Thyroid gland (tissue), 4 donors: ENCODE measurements around the gene TRABD2A. TPM values are rescaled to one million over a fixed set of nuclear protein-coding genes. Genes with fewer than 3 reads are reported as not detected.
"Not testable (repeated sequence)": the region's sequence is repeated elsewhere in the genome, so short reads cannot be mapped to it uniquely, and the experiment has no call there.

Experiments
- DNase-seq, 2 donors: peaks; one replicate each; pipeline ENCODE4 v3.0.0-alpha.2; 2019
- H3K27ac ChIP-seq, 3 donors: fragments of 200-600 bp; sonication (generic); 1 replicate in 2 of 3; 2 replicates in 1 of 3; pipeline ENCODE4 v1.5.1; 2016 to 2019; ENCODE audit warnings: mild to moderate bottlenecking in 1 of 3, moderate library complexity in 1 of 3
- H3K27me3 ChIP-seq: fragments of 200-600 bp; sonication (generic); one replicate; pipeline ENCODE4 v1.5.1; 2019
- H3K36me3 ChIP-seq, 2 donors: fragments of 200-600 bp; sonication (generic); one replicate each; pipeline ENCODE4 v1.5.1; 2016 to 2019
- H3K4me1 ChIP-seq, 2 donors: fragments of 200-600 bp; sonication (generic); one replicate each; pipeline ENCODE4 v1.5.1; 2017 to 2019
- H3K4me3 ChIP-seq, 3 donors: fragments of 200-600 bp; sonication (generic); replicated peaks in 1 of 3; 1 replicate in 2 of 3; 2 replicates in 1 of 3; pipeline ENCODE4 v1.5.1; 2016; ENCODE audit warnings: mild to moderate bottlenecking in 1 of 3
- H3K9me3 ChIP-seq: fragments of 200-600 bp; sonication (generic); one replicate; pipeline ENCODE4 v1.5.1; 2017
- POLR2A ChIP-seq, 2 donors: fragments of 450-650 bp; IDR thresholded peaks; one replicate each; pipeline ENCODE4 v1.6.1; 2017; ENCODE audit warnings: antibody characterized with exemption in 2 of 2, mild to moderate bottlenecking in 2 of 2, moderate library complexity in 1 of 2
- WGBS, 2 donors: methylation state at CpG; one replicate each; pipeline ENCODE4 v1.1.5; 2017; 5-methylcytosine and 5-hydroxymethylcytosine counted together
- intact Hi-C: fragments of 100-400 bp; cut with DNase I; formaldehyde crosslinking; loops from one replicate; pipeline ENCODE4 v1.15.1; 2023
- total RNA-seq, 4 donors: library from RNA; depleted of rRNA; stranded (reverse); fragments of >200 nt; gene quantifications; one replicate each; pipeline ENCODE4 v1.2.3, GENCODE V29; 2016
- TF ChIP-seq, protein P1 (sequence below), 6 experiments: fragments of 200-600 bp in 3 of 6; fragments of 450-650 bp in 3 of 6; sonication (generic) in 3 of 6; IDR thresholded peaks; one replicate each; pipeline ENCODE4 v1.5.1; 2016 to 2019; ENCODE audit warnings: antibody characterized with exemption in 6 of 6, mild to moderate bottlenecking in 2 of 6, inconsistent platforms in 1 of 6, moderate library complexity in 1 of 6

The TRABD2A gene
- total RNA-seq, 4 donors from 2014 or later = 0.20 to 1.9 TPM; not detected in 2

DNA sequence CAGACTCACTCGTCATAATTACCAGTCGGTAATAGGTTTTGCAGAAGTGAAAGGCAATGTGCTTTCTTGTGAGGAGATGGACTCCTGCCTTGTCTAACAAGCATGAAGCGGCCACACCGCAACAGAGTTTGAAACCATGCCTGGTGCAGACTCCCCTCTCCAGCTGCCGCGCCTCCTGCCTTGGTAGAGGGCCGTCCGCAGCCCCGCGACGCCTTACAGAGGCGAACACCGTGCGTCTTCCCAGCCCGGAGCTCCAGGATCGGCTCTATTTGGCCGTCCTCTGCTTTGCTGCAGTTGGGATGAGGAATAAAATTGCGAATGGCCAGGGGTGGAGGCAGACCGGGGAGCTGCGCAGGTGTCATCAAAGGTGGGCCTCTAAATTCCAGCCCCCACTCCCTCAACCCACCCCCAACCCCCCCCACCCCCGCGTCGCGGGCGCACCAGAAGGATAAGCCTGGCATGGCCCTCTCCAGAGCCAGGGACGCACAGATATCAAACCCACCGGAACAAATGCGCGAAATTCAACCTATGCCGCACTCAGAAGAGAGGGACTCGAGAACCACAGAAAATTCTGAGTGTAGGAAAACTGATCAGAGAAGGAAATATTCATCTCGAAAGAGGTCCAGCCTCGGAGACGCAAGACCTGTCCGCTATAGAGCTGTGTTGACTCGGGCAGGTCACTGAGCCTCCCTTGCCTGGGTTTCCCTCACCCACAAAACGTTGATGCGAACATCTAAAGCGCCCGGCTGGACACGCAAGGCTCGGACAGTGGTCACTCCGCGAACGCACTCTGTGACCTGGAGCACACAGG lies 1.1 kb downstream of the TRABD2A start:
- 13 to 19% methylated on average over 30 to 43 of the region's 45 CpGs for WGBS, 2 donors
- H3K4me1 ChIP-seq = peaks cover 15 to 21% of the 10 kb centered on the region in 2 donors
- peak in 1 of 2 donors; percentile 10 for DNase-seq
- no peaks in the 10 kb centered on the region for H3K27me3 ChIP-seq
- H3K27ac ChIP-seq = no peak overlapping the region
- no peaks in the 10 kb centered on the region for H3K36me3 ChIP-seq
- H3K9me3 ChIP-seq = no peaks in the 10 kb centered on the region
- intact Hi-C loops = loop anchor here (5.0 kb wide), 1 partner anchor 382 kb away; no protein-coding TSS in a partner anchor
- TF ChIP-seq POLR2A (IDR thresholded peaks at IDR 0.05) = no peak
- TF ChIP-seq, protein P1, sequence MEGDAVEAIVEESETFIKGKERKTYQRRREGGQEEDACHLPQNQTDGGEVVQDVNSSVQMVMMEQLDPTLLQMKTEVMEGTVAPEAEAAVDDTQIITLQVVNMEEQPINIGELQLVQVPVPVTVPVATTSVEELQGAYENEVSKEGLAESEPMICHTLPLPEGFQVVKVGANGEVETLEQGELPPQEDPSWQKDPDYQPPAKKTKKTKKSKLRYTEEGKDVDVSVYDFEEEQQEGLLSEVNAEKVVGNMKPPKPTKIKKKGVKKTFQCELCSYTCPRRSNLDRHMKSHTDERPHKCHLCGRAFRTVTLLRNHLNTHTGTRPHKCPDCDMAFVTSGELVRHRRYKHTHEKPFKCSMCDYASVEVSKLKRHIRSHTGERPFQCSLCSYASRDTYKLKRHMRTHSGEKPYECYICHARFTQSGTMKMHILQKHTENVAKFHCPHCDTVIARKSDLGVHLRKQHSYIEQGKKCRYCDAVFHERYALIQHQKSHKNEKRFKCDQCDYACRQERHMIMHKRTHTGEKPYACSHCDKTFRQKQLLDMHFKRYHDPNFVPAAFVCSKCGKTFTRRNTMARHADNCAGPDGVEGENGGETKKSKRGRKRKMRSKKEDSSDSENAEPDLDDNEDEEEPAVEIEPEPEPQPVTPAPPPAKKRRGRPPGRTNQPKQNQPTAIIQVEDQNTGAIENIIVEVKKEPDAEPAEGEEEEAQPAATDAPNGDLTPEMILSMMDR (IDR thresholded peaks at IDR 0.05) = no peak
- H3K4me3 ChIP-seq = peak overlapping the region in 1 of 3 donors; percentile 2

DNA sequence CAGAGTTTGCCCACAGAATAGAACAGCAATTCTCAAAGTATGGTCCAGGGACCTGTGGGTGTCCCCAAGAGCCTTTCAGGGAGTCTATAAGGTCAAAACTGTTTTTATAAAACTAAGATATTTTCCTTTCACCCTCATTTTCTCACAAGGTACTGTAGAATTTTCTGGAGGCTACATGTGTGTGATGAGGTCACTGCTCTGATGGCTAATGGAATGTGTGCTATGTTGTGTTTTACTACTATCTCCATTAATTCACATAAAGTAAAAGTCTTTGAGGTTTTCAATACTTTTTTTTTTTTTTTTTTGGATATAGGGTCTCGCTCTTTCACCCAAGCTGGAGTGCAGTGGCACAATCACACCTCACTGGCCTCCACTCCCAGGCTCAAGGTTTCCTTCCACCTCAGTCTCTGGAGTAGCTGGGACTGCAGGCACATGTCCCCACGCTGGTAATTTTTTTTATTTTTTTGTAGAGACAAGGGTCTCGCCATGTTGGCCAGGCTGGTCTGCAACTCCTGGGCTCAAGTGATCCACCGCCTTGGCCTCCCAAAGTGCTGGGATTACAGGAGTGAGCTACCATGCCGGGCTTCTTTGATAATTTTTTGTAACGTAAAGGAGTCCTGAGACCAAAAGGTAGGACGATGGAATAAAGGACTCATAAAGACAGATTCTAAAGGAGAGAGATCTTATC lies 1.8 kb downstream of the TRABD2A start:
- no peaks in the 10 kb centered on the region for H3K36me3 ChIP-seq
- WGBS, 2 donors = 82 to 83% methylated on average over 7 of the region's 7 CpGs
- TF ChIP-seq, protein P1 (IDR thresholded peaks at IDR 0.05) = no peak
- TF ChIP-seq POLR2A (IDR thresholded peaks at IDR 0.05) = no peak
- H3K27ac ChIP-seq = no peak overlapping the region
- H3K4me3 ChIP-seq = no peak overlapping the region
- no peaks in the 10 kb centered on the region for H3K27me3 ChIP-seq
- H3K9me3 ChIP-seq = no peaks in the 10 kb centered on the region
- intact Hi-C loops = no loop called here
- H3K4me1 ChIP-seq = peaks cover 15 to 21% of the 10 kb centered on the region in 2 donors
- DNase-seq = no peak

DNA sequence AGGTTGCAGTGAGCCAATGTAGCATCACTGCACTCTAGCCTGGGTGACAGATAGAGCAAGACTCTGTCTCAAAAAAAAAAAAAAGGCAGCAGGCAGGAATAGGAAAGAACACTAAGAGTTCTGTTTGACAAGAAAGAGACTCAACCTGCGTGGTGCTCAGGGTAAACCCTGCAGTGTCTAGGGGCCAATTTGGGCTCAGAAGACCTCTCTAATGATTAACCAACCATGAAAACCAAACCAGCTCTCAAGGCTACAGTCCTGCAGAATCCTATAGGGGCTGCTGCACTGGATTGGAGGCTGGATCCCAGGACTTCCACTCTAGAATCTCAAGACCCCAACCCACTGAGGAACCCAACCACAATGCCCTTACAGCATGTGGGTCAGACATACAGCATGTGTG lies 2.4 kb downstream of the TRABD2A start:
- Histone ChIP-seq H3K27me3 (no peaks in the 10 kb centered on the region), H3K36me3 (no peaks in the 10 kb centered on the region), H3K4me1 (peaks cover 15 to 21% of the 10 kb centered on the region in 2 donors), H3K4me3 (no peak overlapping the region), H3K27ac (no peak overlapping the region), H3K9me3 (no peaks in the 10 kb centered on the region)
- TF ChIP-seq, protein P1 (IDR thresholded peaks at IDR 0.05) = no peak
- TF ChIP-seq POLR2A (IDR thresholded peaks at IDR 0.05) = no peak
- DNase-seq = no peak
- intact Hi-C loops = no loop called here
- WGBS, 2 donors = 18 to 33% methylated on average over 1 of the region's 1 CpG

DNA sequence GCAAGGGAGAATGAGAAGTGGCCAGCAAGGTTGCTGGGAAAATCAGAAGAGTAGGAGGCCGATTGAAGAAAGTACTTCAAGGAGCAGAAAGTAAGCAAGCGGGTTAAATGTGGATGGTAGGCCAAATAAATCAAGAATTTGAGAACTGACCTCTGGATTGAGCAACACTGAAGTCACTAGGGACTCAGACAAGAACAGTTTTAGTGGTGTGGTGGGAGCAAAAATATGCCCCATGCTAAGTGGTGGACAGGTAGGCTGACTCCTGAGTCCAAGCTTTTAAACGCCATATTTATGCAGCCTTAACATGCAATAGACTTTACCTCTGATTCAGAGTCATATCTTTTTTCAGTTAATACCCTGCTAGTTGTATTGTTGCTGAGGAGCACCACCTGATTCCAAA lies 4.5 kb downstream of the TRABD2A start:
- intact Hi-C loops = no loop called here
- H3K36me3 ChIP-seq = no peaks in the 10 kb centered on the region
- WGBS, 2 donors = 91 to 94% methylated on average over 3 of the region's 3 CpGs
- DNase-seq = no peak
- H3K9me3 ChIP-seq = no peaks in the 10 kb centered on the region
- H3K27ac ChIP-seq = no peak overlapping the region
- peaks cover 12 to 19% of the 10 kb centered on the region in 2 donors for H3K4me1 ChIP-seq
- no peak overlapping the region for H3K4me3 ChIP-seq
- TF ChIP-seq, protein P1 (IDR thresholded peaks at IDR 0.05) = no peak
- no peak for TF ChIP-seq POLR2A (IDR thresholded peaks at IDR 0.05)
- no peaks in the 10 kb centered on the region for H3K27me3 ChIP-seq

DNA sequence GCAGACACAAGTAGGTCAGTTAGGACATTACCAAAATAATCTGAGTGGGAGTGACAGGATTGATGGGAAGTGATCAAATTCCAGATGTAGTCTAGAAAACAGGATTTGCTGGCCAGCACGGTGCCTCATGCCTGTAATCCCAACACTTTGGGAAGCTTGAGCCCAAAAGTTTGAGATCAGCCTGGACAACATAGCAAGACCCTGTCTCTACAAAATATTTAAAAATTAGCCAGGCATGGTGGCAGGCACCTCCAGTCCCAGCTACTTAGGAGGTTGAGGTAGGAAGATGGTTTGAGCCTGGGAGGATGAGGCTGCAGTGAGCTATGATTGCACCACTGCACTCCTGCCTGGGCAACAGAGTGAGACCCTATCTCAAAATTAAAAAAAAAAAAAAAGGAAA lies 5.3 kb downstream of the TRABD2A start:
- H3K4me3 ChIP-seq, H3K27me3 ChIP-seq, H3K36me3 ChIP-seq, H3K27ac ChIP-seq, intact Hi-C loops, DNase-seq, H3K9me3 ChIP-seq: not testable (repeated sequence)
- H3K4me1 ChIP-seq = peaks cover 6 to 12% of the 10 kb centered on the region in 2 donors
- 96 to 100% methylated on average over 1 of the region's 1 CpG for WGBS, 2 donors
